CD4-positive, alpha-beta T cell treated with Interleukin-2 at 100 ng/mL for 4 hours (primary cell): ENCODE measurements around the gene KNDC1.
"Not testable (repeated sequence)": the region's sequence is repeated elsewhere in the genome, so short reads cannot be mapped to it uniquely, and the experiment has no call there.

Source experiments
- DNase-seq: peaks from one replicate; pipeline ENCODE4 v3.0.0-alpha.2; 2020; ENCODE audit warnings: low spot score

Gene KNDC1

GRCh38 chr10:133261726-133262325 is 101.8 kb downstream of the KNDC1 start:
- peak; percentile 88 for DNase-seq

GRCh38 chr10:133262696-133263095 is 102.7 kb downstream of the KNDC1 start:
- no peak for DNase-seq

- no peak for DNase-seq
Measured at GRCh38 chr10:133263674-133264073, 103.7 kb downstream of the KNDC1 start.

GRCh38 chr10:133264461-133264860 is 104.4 kb downstream of the KNDC1 start:
- peak; percentile 68 for DNase-seq

GRCh38 chr10:133265052-133265451 is 105.0 kb downstream of the KNDC1 start:
- not testable (repeated sequence) for DNase-seq

GRCh38 chr10:133266056-133266795 is 106.2 kb downstream of the KNDC1 start:
- DNase-seq = no peak

- no peak for DNase-seq
Measured at GRCh38 chr10:133267293-133267692, 107.3 kb downstream of the KNDC1 start.

- DNase-seq = no peak
Measured at GRCh38 chr10:133267829-133268228, 107.8 kb downstream of the KNDC1 start.

GRCh38 chr10:133268532-133268931 is 108.5 kb downstream of the KNDC1 start:
- no peak for DNase-seq

- no peak for DNase-seq
Measured at GRCh38 chr10:133269367-133269766, 109.3 kb downstream of the KNDC1 start.

- DNase-seq = no peak
Measured at GRCh38 chr10:133270204-133270603, 110.2 kb downstream of the KNDC1 start.

- DNase-seq = no peak
Measured at GRCh38 chr10:133270773-133271297, 110.8 kb downstream of the KNDC1 start.

GRCh38 chr10:133271521-133272300 is 111.7 kb downstream of the KNDC1 start:
- no peak for DNase-seq

- no peak for DNase-seq
Measured at GRCh38 chr10:133272301-133272963, 112.4 kb downstream of the KNDC1 start.

- no peak for DNase-seq
Measured at GRCh38 chr10:133272964-133273420, 113.0 kb downstream of the KNDC1 start.

- no peak for DNase-seq
Measured at GRCh38 chr10:133273534-133274143, 113.6 kb downstream of the KNDC1 start.

- peak; percentile 85 for DNase-seq
Measured at GRCh38 chr10:133274751-133275683, 115.0 kb downstream of the KNDC1 start.

- DNase-seq = peak; percentile 56
Measured at GRCh38 chr10:133275684-133276092, 115.7 kb downstream of the KNDC1 start.
